ENCODE measurements around the gene CSNK1A1.

Gene CSNK1A1

DNA sequence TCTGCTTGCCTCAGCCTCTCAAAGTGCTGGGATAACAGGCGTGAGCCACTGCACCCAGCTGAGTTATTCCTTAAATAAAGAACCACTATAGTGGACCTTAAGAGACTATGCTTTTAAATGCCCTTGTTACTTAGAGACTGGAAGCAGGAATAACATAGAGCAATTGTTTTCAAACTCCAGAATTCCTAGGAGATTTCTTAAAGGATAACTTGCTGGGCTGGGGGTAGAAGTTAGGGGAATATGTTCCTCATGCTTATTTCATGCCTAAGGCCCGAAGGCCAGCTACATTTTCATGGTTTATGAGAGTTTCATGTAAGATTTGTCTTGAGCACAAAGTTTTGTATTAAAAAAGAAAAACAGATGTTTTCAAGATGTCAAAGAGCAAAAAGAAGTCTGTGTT, 48.2 kb downstream of the CSNK1A1 start:
- H3K36me3 ChIP-seq (replicated peaks) = peaks cover 79% of the 10 kb centered on the region
- in situ Hi-C loops (cut with MboI; ENCODE audit: low sequenced_read_pairs) = no loop called here

DNA sequence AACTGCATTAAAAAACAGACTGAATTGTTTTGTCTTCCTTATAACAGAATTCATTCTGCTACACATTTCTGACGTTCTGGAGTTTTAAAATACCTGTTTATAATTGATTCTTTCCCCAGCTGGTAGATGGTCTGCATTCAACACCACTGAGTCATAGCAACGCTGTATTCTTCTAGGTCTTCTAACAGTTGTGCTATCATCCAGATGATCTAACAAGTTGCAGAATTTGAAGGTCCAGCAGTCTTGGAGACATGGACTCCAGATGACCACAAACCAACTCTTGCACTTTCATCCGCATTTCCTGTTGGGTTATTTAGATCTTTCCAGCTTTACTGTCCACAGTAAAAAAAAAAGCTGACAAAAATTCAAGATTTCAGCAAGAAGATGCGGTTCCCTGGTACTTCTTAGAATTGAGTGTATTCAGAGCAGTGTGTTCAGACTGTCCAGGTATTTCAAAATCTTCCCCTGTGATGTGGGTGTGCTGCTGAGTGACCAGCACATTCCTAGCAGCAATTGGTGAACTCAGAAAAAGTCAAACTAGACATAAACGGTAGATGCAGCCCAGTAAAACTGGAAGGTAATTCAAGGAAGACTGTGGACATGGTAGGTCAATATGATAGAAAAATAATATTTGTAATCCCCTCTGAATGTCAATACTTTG, 50.2 kb downstream of the CSNK1A1 start:
- Histone ChIP-seq H3K4me1 (peaks cover 6% of the 10 kb centered on the region), H3K9me3 (no peaks in the 10 kb centered on the region), H3K36me3 (replicated peaks) (peaks cover 73% of the 10 kb centered on the region), H3K4me3 (no peak overlapping the region), H3K27me3 (ENCODE audit: low read depth) (no peaks in the 10 kb centered on the region)
- DNase-seq (ENCODE audit: low spot score in 2 of 2) = no peak
- in situ Hi-C loops (cut with MboI; ENCODE audit: low sequenced_read_pairs) = no loop called here

More for the DNA sequence above, 48.2 kb downstream of the CSNK1A1 start:
- Histone ChIP-seq H3K4me3 (no peak overlapping the region), H3K27me3 (ENCODE audit: low read depth) (no peaks in the 10 kb centered on the region), H3K4me1 (peaks cover 6% of the 10 kb centered on the region), H3K9me3 (no peaks in the 10 kb centered on the region)
- DNase-seq (ENCODE audit: low spot score in 2 of 2) = no peak

DNA sequence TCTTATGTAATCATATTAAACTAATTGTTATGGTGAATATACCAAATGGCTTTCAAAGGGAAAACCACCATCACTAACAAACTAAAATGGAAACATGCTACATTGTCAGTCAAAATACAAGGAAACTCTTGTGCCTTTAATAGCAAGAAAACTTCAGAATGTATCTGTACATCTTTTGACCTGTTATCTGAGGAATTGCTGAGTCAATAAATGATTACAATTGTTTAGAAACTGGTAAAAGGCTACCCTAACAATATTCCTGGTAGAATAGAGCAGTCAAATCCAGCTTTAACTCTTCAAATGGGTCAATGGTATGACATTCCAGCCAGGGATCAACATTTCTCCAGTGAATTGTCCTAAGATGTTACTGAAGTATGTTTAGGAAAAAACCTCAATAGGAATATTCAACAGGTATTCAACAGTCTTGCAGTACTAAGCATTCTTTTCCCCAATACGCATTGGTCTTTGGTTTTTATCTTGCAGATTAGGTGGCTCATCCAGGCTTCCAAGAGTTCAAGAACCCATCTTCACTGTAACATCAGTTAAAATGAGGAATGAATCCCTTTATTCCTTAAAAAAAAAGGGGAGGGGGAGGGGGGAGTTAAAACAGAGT, 52.4 kb downstream of the CSNK1A1 start:
- H3K9me3 ChIP-seq = no peaks in the 10 kb centered on the region
- in situ Hi-C loops (cut with MboI; ENCODE audit: low sequenced_read_pairs) = no loop called here
- no peaks in the 10 kb centered on the region for H3K27me3 ChIP-seq (ENCODE audit: low read depth)
- peaks cover 65% of the 10 kb centered on the region for H3K36me3 ChIP-seq (replicated peaks)
- no peak for DNase-seq (ENCODE audit: low spot score in 2 of 2)
- peaks cover 6% of the 10 kb centered on the region for H3K4me1 ChIP-seq
- no peak overlapping the region for H3K4me3 ChIP-seq

DNA sequence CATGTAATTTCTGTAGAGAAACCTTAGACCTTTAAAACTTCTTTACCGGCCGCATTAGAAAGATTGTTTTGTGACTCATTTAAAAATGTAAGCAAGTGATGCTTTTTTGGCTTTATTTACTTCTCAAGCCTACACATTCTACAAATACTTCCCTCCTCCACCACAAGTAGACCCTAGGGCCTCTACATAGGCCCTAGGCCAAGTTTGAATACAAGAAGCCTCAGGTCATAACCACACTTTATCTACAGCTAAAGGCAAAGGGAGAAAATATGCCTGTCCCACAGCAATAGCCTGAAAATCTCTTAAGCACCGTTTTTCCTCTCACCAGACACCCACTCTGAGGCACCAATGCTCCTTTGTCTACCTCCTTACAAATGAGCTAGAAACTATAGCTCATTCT, 53.9 kb downstream of the CSNK1A1 start:
- Histone ChIP-seq H3K4me3 (no peak overlapping the region), H3K9me3 (no peaks in the 10 kb centered on the region), H3K4me1 (peaks cover 6% of the 10 kb centered on the region), H3K27me3 (ENCODE audit: low read depth) (no peaks in the 10 kb centered on the region), H3K36me3 (replicated peaks) (peaks cover 59% of the 10 kb centered on the region)
- DNase-seq (ENCODE audit: low spot score in 2 of 2) = no peak
- in situ Hi-C loops (cut with MboI; ENCODE audit: low sequenced_read_pairs) = no loop called here

DNA sequence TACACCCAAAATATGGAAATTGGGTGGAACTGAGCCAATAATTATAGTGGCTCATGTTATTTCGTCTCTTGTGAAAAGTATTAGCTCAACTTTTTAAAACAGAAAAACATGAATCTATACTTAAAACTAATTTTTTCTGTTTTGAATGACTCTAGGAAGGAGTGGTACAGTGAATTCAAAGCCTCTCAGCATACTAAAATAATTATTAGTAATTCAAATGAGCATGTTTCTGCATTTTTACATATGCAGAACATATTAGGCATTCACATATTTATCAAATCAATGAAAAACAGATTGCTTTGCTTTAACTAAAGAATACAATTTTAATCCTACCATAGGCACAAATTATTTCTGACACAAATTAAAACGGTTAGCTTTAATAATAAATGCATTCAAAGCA, 54.3 kb downstream of the CSNK1A1 start:
- H3K9me3 ChIP-seq = no peaks in the 10 kb centered on the region

DNA sequence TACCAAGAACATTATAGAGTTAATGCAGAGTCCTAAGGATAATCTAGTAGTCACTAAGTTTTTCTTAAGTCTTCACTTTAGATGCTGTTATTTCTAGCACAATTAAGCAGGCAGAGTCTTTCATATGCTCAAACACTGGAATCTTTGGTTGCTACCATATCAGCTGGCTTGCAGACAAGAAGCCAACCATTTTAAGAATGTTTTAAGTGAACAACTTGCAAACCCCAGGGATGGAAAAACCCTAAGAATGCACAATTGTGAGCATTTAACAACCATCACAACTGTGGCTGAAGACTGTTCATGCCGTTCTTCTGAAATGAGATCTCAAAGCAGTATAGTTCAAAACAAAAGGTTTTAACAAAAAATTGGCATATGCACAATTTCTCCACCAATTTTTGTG, 55.1 kb downstream of the CSNK1A1 start:
- no peaks in the 10 kb centered on the region for H3K27me3 ChIP-seq (ENCODE audit: low read depth)
- H3K9me3 ChIP-seq = no peaks in the 10 kb centered on the region
- no peak for DNase-seq (ENCODE audit: low spot score in 2 of 2)
- peaks cover 6% of the 10 kb centered on the region for H3K4me1 ChIP-seq
- H3K36me3 ChIP-seq (replicated peaks) = peaks cover 50% of the 10 kb centered on the region
- no peak overlapping the region for H3K4me3 ChIP-seq
- in situ Hi-C loops (cut with MboI; ENCODE audit: low sequenced_read_pairs) = no loop called here

More for the DNA sequence above, 54.3 kb downstream of the CSNK1A1 start:
- no peak overlapping the region for H3K4me3 ChIP-seq
- peaks cover 58% of the 10 kb centered on the region for H3K36me3 ChIP-seq (replicated peaks)
- in situ Hi-C loops (cut with MboI; ENCODE audit: low sequenced_read_pairs) = no loop called here
- H3K4me1 ChIP-seq = peaks cover 6% of the 10 kb centered on the region
- H3K27me3 ChIP-seq (ENCODE audit: low read depth) = no peaks in the 10 kb centered on the region
- DNase-seq (ENCODE audit: low spot score in 2 of 2) = no peak

DNA sequence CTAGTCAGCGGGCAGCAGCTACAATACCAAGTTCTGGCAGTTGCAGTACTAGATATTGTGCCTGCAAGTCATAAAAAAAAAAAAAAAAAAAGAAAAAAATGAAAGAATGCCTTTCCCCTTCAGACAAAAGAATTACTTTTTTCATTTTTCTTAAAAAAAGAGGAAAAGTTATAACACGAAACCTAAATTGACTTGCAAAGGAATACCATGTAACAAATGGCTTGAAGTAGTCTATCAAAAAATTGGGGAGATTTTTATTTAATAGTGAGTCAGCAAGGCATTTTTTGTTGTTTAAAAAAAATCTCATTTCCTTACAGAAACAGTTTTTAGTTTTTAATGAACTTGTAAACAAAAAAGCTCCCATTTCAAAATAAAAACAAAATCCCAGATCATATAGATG, 55.6 kb downstream of the CSNK1A1 start:
- Histone ChIP-seq H3K36me3 (replicated peaks) (peaks cover 45% of the 10 kb centered on the region), H3K27me3 (ENCODE audit: low read depth) (no peaks in the 10 kb centered on the region), H3K4me3 (no peak overlapping the region), H3K4me1 (peaks cover 6% of the 10 kb centered on the region), H3K9me3 (no peaks in the 10 kb centered on the region)
- no peak for DNase-seq (ENCODE audit: low spot score in 2 of 2)
- in situ Hi-C loops (cut with MboI; ENCODE audit: low sequenced_read_pairs) = no loop called here

DNA sequence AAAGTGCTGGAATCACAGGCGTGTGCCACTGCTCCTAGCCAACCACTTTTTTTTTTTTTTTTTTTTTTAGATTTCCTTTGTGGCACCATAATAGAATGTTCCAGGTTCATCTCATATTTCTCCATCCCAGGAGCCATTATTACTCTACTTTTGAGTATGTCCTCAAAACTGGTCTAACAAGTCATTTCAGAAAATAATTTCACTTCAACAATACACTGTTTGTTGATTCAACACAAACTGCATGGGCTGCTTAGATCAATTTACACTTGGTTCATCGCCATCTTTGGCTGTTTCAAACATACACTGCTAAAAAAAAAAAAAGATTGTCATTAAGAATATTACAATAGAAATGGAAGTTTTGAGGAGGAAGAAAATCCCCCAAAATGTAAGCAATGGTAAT, 57.9 kb downstream of the CSNK1A1 start:
- Histone ChIP-seq H3K36me3 (replicated peaks) (peaks cover 33% of the 10 kb centered on the region), H3K4me3 (no peak overlapping the region), H3K4me1 (peaks cover 8% of the 10 kb centered on the region; the same call in 1 of the 2 replicates), H3K27me3 (ENCODE audit: low read depth) (peaks cover 3% of the 10 kb centered on the region; the same call in 1 of the 2 replicates), H3K9me3 (no peaks in the 10 kb centered on the region)
- no peak for DNase-seq (ENCODE audit: low spot score in 2 of 2)
- in situ Hi-C loops (cut with MboI; ENCODE audit: low sequenced_read_pairs) = no loop called here

DNA sequence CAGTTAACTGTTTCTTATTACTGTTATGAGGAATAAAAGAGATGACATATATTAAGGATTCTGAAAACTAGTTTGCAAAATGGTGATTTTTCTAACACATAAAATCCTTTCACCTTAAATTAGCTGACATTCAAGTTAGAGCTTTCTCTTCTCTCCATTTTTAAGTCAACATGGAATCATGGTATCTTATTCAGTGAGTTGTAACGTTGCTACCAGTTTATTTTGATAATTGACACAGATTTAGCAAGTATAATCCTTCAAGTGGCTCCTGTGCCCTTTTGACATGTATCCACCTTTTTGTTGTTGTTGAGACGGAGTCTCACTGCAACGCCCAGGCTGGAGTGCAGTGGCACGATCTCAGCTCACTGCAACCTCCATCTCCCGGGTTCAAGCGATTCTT, 58.5 kb downstream of the CSNK1A1 start:
- peaks cover 31% of the 10 kb centered on the region for H3K36me3 ChIP-seq (replicated peaks)

DNA sequence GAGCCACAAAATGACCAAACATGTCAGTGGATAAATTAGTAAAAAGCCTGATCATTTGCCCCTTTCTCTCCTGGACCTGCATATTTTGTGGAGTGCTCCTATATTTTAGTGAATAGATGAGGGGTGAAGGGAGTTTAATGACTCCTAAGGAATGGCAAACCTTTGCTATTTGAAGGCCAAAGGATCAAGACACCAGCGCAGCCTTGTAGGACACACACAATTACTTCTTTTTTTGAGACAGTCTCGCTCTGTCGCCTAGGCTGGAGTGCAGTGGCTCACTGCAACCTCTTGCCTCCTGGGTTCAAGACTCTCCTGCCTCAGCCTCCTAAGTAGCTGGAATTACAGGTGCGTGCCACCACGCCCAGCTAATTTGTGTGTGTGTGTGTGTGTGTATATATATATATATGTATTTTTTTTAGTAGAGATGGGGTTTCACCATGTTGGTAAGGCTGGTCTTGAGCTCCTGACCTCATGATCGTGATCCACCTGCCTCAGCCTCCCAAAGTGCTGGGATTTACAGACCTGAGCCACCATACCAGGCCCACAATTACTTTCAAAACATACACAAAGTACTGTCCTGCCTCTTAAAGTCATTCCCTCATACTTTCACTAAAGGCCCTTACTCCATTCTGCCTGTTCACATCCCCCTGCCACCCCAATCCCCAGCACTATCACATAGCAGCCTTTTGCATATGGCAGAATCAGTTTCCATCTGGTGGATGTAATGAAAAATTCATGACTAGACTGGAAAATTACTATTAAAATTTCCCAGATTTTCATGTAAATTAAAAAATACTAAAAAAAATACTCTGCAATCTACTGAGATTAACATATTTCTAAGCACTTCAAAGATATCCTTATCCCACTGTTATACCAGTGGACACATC, 60.4 kb downstream of the CSNK1A1 start:
- no peak for DNase-seq (ENCODE audit: low spot score in 2 of 2)
- Histone ChIP-seq H3K36me3 (replicated peaks) (peaks cover 17% of the 10 kb centered on the region), H3K4me1 (peaks cover 8% of the 10 kb centered on the region; the same call in 1 of the 2 replicates), H3K9me3 (no peaks in the 10 kb centered on the region), H3K27me3 (ENCODE audit: low read depth) (peaks cover 3% of the 10 kb centered on the region; the same call in 1 of the 2 replicates), H3K4me3 (no peak overlapping the region)
- in situ Hi-C loops (cut with MboI; ENCODE audit: low sequenced_read_pairs) = no loop called here

More for the DNA sequence above, 58.5 kb downstream of the CSNK1A1 start:
- Histone ChIP-seq H3K4me1 (peaks cover 8% of the 10 kb centered on the region; the same call in 1 of the 2 replicates), H3K9me3 (no peaks in the 10 kb centered on the region), H3K27me3 (ENCODE audit: low read depth) (peaks cover 3% of the 10 kb centered on the region; the same call in 1 of the 2 replicates), H3K4me3 (no peak overlapping the region)
- DNase-seq (ENCODE audit: low spot score in 2 of 2) = no peak
- in situ Hi-C loops (cut with MboI; ENCODE audit: low sequenced_read_pairs) = no loop called here

DNA sequence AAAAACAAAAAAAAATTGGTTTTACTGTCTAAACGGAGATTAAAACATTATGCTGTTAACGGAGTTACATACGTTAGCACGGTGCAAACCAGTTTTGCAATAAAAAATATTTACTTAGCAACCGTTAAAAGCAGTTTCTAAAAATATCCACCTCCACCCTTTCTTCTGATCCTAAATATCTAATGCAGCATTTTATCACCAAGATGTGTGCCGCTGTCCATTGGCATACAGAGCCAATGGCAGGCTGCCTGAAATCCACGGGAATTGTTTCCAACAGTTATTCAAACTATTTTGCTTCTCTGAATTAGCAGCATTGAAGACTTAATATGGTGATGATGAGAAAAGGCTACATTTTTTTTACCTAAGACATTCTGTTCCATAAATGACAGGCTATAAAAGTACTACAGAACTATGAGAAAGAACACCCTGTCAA, 61.6 kb downstream of the CSNK1A1 start:
- H3K4me1 ChIP-seq = peaks cover 8% of the 10 kb centered on the region; the same call in 1 of the 2 replicates
- DNase-seq (ENCODE audit: low spot score in 2 of 2) = no peak
- no peaks in the 10 kb centered on the region for H3K9me3 ChIP-seq
- peaks cover 12% of the 10 kb centered on the region for H3K36me3 ChIP-seq (replicated peaks)
- H3K27me3 ChIP-seq (ENCODE audit: low read depth) = peaks cover 3% of the 10 kb centered on the region; the same call in 1 of the 2 replicates
- H3K4me3 ChIP-seq = no peak overlapping the region
- in situ Hi-C loops (cut with MboI; ENCODE audit: low sequenced_read_pairs) = no loop called here

DNA sequence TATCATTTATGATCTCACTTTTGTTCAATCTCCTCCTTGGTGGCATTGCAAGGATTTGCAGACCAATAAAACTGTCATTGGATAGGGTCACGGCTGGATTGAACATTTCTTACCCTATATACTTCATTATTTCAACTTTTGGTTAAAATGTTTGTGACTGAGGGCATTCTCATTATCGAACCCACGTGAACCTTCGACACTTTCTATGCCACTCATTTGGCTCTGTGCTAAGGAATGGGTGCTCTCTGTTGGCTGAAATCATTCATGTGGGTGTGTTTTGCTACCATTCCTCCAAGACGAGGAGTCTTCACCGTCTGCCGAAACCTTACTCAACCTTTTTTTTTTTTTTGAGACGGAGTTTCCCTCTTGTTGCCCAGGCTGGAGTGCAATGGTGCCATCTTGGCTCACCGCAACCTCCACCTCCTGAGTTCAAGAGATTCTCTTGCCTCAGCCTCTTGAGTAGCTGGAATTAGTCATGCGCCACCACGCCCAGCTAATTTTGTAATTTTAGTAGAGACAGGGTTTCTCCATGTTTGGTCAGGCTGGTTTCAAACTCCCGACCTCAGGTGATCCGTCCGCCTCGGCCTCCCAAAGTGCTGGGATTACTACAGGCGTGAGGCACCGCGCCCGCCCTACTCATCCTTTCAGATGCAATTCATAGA, 62.5 kb downstream of the CSNK1A1 start:
- Histone ChIP-seq H3K4me1 (peaks cover 8% of the 10 kb centered on the region; the same call in 1 of the 2 replicates), H3K27me3 (ENCODE audit: low read depth) (peaks cover 3% of the 10 kb centered on the region; the same call in 1 of the 2 replicates), H3K36me3 (replicated peaks) (peaks cover 3% of the 10 kb centered on the region; the same call in 1 of the 2 replicates), H3K4me3 (no peak overlapping the region), H3K9me3 (no peaks in the 10 kb centered on the region)
- in situ Hi-C loops (cut with MboI; ENCODE audit: low sequenced_read_pairs) = no loop called here
- DNase-seq (ENCODE audit: low spot score in 2 of 2) = no peak

DNA sequence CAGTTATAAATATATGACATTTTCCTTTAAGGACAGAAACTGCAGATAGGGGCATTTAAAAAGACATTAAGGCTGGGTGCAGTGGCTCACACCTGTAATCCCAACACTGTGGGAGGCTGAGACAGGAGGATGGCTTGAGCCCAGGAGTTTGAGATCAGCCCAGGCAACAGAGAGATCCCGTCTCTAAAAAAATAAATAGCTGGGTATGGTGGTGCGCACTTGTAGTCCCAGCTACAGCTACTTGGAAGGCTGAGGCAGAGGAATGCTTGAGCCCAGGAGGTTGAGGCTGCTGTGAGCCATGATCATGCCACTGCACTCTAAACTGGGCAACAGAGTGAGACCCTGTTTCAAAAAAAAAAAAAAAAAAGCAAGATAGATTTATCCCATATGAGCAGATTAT, 63.6 kb downstream of the CSNK1A1 start:
- no peaks in the 10 kb centered on the region for H3K9me3 ChIP-seq
- H3K27me3 ChIP-seq (ENCODE audit: low read depth) = peaks cover 3% of the 10 kb centered on the region; the same call in 1 of the 2 replicates
- DNase-seq (ENCODE audit: low spot score in 2 of 2) = no peak
- no peaks in the 10 kb centered on the region for H3K36me3 ChIP-seq (replicated peaks)
- H3K4me3 ChIP-seq = no peak overlapping the region
- H3K4me1 ChIP-seq = peaks cover 8% of the 10 kb centered on the region; the same call in 1 of the 2 replicates
- in situ Hi-C loops (cut with MboI; ENCODE audit: low sequenced_read_pairs) = no loop called here
